Endodermal cell (in vitro differentiated cells): Measurements from ENCODE around the gene ELP4. TPM values are rescaled to one million over a fixed set of nuclear protein-coding genes. Genes with fewer than 3 reads are reported as not detected.

ENCODE experiments used
- DNase-seq: peaks from one replicate; pipeline ENCODE4 v3.0.0-alpha.2; 2017
- H3K27ac ChIP-seq: 2 replicates; pipeline ENCODE4 v1.5.1; 2013; ENCODE audit warnings: mild to moderate bottlenecking, low read depth, low read length, moderate library complexity
- H3K27me3 ChIP-seq: 2 replicates; pipeline ENCODE4 v1.6.1; 2013; ENCODE audit warnings: mild to moderate bottlenecking, low read length, moderate library complexity; ENCODE audit not compliant: insufficient read depth, control insufficient read depth, poor library complexity, severe bottlenecking
- H3K36me3 ChIP-seq: 2 replicates; pipeline ENCODE4 v1.7.0; 2013; ENCODE audit warnings: mild to moderate bottlenecking, low read length, moderate library complexity; ENCODE audit not compliant: control insufficient read depth, insufficient read depth
- H3K4me1 ChIP-seq: one replicate; pipeline ENCODE4 v1.7.0; 2013; ENCODE audit warnings: low read length; ENCODE audit not compliant: control insufficient read depth, insufficient read depth
- H3K4me3 ChIP-seq: 2 replicates; pipeline ENCODE4 v1.5.1; 2013; ENCODE audit warnings: mild to moderate bottlenecking, low read length, moderate library complexity
- H3K9ac ChIP-seq: 2 replicates; pipeline ENCODE4 v1.6.1; 2013; ENCODE audit warnings: mild to moderate bottlenecking, low read length, moderate library complexity; ENCODE audit not compliant: poor library complexity, severe bottlenecking; ENCODE audit errors: extremely low read depth
- H3K9me3 ChIP-seq: 2 replicates; pipeline ENCODE4 v1.6.1; 2013; ENCODE audit warnings: mild to moderate bottlenecking, low read length, moderate library complexity; ENCODE audit not compliant: control insufficient read depth
- H3K27ac Mint-ChIP-seq: 2 replicates; pipeline ENCODE4 v1.8.0; 2020; ENCODE audit warnings: mixed read lengths
- H3K27me3 Mint-ChIP-seq: 2 replicates; pipeline ENCODE4 v1.8.0; 2021; ENCODE audit warnings: mild to moderate bottlenecking, mixed read lengths; ENCODE audit not compliant: insufficient read depth
- H3K36me3 Mint-ChIP-seq: 2 replicates; pipeline ENCODE4 v1.8.0; 2020; ENCODE audit warnings: low read depth, mixed read lengths
- H3K4me1 Mint-ChIP-seq: 2 replicates; pipeline ENCODE4 v1.8.0; 2020; ENCODE audit warnings: mixed read lengths
- H3K4me3 Mint-ChIP-seq: 2 replicates; pipeline ENCODE4 v1.8.0; 2020; ENCODE audit warnings: mild to moderate bottlenecking, moderate library complexity, mixed read lengths
- H3K9me3 Mint-ChIP-seq: 2 replicates; pipeline ENCODE4 v1.8.0; 2020; ENCODE audit warnings: mild to moderate bottlenecking, mixed read lengths
- WGBS, 2 experiments: methylation state at CpG; one replicate each; pipeline versions ENCODE4 v1.1.5 to v1.1.7; 2013; ENCODE audit warnings: missing lambda C conversion rate in 2 of 2, mixed read lengths in 1 of 2; ENCODE audit not compliant: insufficient coverage in 1 of 2, insufficient read length in 1 of 2; 5-methylcytosine and 5-hydroxymethylcytosine counted together
- total RNA-seq, 2 donors: library from RNA; stranded (reverse); fragmentation: NEBNext Ultra II Directional in 1 of 2; extraction: Animal tissue kit (Norgen Biotek cat#: 25700) in 1 of 2; gene quantifications; 2 replicates in 1 of 2; 3 replicates in 1 of 2; pipeline ENCODE4 v1.2.1, GENCODE V29; 2021
- TF ChIP-seq, protein P1 (sequence below): fragments of 200-600 bp; sonication (generic); conservative IDR thresholded peaks from 2 replicates; pipeline ENCODE4 v1.5.0; 2021; ENCODE audit warnings: antibody characterized with exemption, mild to moderate bottlenecking

Gene ELP4
- total RNA-seq, 2 donors from 2014 or later, result 19.1 to 25.2 TPM

DNA sequence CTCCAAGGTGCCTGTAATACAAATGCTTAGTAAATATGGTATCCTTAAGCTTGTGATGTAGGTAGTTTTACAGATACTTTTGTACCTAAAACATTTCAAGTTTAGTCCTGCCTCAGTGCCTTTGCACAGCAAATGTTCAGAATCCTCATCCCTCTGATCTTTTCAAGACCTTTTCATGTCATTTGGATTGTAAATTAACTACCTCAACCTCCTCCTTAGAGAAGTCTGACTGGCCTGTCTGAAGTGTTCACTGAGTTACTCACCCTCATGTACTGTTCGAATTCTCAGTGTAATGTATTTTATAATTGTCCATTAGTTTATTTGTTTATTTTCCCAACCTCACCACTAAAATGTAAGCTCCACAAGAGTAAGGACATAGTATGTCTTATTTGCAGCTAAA lies 147.5 kb downstream of the ELP4 start:
- H3K4me3 Mint-ChIP-seq, result no peak overlapping the region
- Histone ChIP-seq H3K36me3 (no peaks in the 10 kb centered on the region), H3K27me3 (peaks cover 19% of the 10 kb centered on the region), H3K4me1 (no peaks in the 10 kb centered on the region), H3K4me3 (no peak overlapping the region), H3K9ac (no peak overlapping the region), H3K27ac (no peak overlapping the region), H3K9me3 (no peaks in the 10 kb centered on the region)
- H3K36me3 Mint-ChIP-seq, result no peaks in the 10 kb centered on the region
- H3K4me1 Mint-ChIP-seq, result peaks cover 4% of the 10 kb centered on the region
- DNase-seq, result no peak
- no peaks in the 10 kb centered on the region for H3K9me3 Mint-ChIP-seq
- no peak overlapping the region for H3K27ac Mint-ChIP-seq
- TF ChIP-seq, protein P1, sequence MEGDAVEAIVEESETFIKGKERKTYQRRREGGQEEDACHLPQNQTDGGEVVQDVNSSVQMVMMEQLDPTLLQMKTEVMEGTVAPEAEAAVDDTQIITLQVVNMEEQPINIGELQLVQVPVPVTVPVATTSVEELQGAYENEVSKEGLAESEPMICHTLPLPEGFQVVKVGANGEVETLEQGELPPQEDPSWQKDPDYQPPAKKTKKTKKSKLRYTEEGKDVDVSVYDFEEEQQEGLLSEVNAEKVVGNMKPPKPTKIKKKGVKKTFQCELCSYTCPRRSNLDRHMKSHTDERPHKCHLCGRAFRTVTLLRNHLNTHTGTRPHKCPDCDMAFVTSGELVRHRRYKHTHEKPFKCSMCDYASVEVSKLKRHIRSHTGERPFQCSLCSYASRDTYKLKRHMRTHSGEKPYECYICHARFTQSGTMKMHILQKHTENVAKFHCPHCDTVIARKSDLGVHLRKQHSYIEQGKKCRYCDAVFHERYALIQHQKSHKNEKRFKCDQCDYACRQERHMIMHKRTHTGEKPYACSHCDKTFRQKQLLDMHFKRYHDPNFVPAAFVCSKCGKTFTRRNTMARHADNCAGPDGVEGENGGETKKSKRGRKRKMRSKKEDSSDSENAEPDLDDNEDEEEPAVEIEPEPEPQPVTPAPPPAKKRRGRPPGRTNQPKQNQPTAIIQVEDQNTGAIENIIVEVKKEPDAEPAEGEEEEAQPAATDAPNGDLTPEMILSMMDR, result no peak
- no CpG with 5 or more reads among the region's 1 CpG for WGBS, 2 experiments
- H3K27me3 Mint-ChIP-seq, result peaks cover 8% of the 10 kb centered on the region

DNA sequence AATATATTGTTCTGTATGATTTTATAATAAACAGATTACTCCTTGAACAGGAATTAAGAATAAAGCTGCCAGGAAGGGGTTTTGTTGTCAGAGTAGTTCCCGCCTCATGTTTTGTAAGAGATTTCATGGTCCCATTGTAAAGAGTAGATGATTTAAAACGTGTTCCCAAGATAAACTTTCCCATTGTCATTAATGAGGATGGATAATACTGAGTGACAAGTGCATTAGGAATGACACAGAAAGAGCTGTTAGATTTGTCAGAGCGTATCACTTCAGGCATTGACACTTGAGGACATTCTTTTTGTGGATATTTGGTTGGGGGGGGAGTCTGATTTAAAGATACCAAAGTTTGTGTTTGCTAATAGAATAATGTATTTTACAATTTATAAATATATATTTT lies 154.6 kb downstream of the ELP4 start:
- TF ChIP-seq, protein P1, result no peak
- Mint-ChIP-seq H3K27me3 (no peaks in the 10 kb centered on the region), H3K4me3 (no peak overlapping the region), H3K36me3 (no peaks in the 10 kb centered on the region), H3K4me1 (peaks cover 6% of the 10 kb centered on the region), H3K9me3 (no peaks in the 10 kb centered on the region), H3K27ac (no peak overlapping the region)
- Histone ChIP-seq H3K27ac (no peak overlapping the region), H3K4me3 (no peak overlapping the region), H3K36me3 (no peaks in the 10 kb centered on the region), H3K9me3 (no peaks in the 10 kb centered on the region), H3K4me1 (no peaks in the 10 kb centered on the region), H3K27me3 (no peaks in the 10 kb centered on the region), H3K9ac (no peak overlapping the region)
- WGBS, 2 experiments, result 35 to 44% methylated on average over 2 to 3 of the region's 3 CpGs
- no peak for DNase-seq

DNA sequence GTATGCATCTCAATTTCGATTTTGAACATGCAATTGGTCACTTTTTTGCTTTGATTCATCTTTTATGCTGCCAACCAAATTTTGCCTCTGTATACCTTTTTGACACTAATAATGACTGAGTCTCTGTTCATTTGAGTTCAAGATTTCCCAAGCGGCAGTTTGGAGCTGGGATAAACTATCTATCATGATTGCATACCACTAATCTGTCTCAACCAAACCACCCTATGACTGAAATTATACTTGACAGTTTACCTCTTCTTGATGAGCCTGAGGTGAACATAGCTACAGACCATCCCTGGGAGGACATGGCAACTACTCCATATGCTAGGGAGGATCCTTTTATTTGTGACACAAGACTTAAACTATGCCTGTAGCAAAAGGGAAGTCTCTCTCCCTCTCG lies 155.4 kb downstream of the ELP4 start:
- H3K9me3 Mint-ChIP-seq, result no peaks in the 10 kb centered on the region
- no peaks in the 10 kb centered on the region for H3K36me3 Mint-ChIP-seq
- Histone ChIP-seq H3K27ac (no peak overlapping the region), H3K36me3 (no peaks in the 10 kb centered on the region), H3K9ac (no peak overlapping the region), H3K4me3 (no peak overlapping the region), H3K27me3 (no peaks in the 10 kb centered on the region), H3K9me3 (no peaks in the 10 kb centered on the region), H3K4me1 (no peaks in the 10 kb centered on the region)
- TF ChIP-seq, protein P1, result no peak
- DNase-seq, result no peak
- H3K27ac Mint-ChIP-seq, result no peak overlapping the region
- 81 to 87% methylated on average over 2 of the region's 3 CpGs for WGBS, 2 experiments
- H3K4me3 Mint-ChIP-seq, result no peak overlapping the region
- peaks cover 6% of the 10 kb centered on the region for H3K4me1 Mint-ChIP-seq
- no peaks in the 10 kb centered on the region for H3K27me3 Mint-ChIP-seq
